ENCODE measurements around the gene RPL32. TPM values are rescaled to one million over a fixed set of nuclear protein-coding genes. Genes with fewer than 3 reads are reported as not detected.
"Not testable (repeated sequence)": the region's sequence is repeated elsewhere in the genome, so short reads cannot be mapped to it uniquely, and the experiment has no call there.

The RPL32 gene
- total RNA-seq, 1 donor from 2014 or later = 1,626 TPM

DNA sequence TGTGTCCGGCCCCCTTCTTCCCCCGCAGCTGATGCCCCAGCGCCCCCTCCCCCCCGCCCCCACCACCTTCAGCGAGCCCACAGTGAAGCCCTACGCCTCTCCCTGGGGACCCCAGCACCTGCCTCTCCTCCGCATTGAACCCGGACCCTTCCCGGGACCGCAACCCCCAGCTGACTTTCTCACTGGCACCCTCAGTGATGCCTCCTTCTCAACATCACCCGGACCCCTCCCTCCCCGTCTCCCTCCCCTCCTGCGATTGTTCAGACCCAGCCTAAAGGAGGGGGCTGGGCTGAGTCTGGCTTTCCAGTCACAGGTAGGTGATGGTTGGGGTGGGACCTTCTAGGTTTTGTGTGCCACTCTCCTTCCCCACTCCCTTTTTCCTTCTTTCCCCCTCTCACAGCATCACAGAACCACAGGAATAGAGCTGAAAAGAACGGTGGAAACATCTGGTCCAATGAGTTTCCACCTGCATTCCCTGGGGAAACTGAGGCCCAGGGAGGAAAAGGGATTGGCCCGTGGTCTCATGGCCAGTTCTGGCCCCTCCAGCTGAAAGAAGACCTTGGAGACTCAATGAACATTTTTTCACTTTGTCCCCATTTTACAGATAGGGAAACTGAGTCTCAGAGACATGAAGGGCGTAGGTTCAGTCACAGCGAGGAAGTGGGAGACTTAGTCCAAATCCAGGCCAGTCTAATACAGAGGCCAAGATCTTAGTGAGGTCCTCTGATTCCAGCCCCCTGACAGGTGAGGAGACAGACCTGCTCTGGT lies 44.1 kb downstream of the RPL32 start:
- no peak for DNase-seq (ENCODE audit: low spot score, unreplicated experiment)
- no peaks in the 10 kb centered on the region for H3K9me3 Mint-ChIP-seq (ENCODE audit: low read depth)
- peaks cover 4% of the 10 kb centered on the region for H3K27me3 Mint-ChIP-seq
- no peaks in the 10 kb centered on the region for H3K4me1 Mint-ChIP-seq (ENCODE audit: low read depth)
- peak overlapping the region; percentile 83 for H3K4me3 Mint-ChIP-seq (ENCODE audit: low read depth)
- TF ChIP-seq, protein P1, sequence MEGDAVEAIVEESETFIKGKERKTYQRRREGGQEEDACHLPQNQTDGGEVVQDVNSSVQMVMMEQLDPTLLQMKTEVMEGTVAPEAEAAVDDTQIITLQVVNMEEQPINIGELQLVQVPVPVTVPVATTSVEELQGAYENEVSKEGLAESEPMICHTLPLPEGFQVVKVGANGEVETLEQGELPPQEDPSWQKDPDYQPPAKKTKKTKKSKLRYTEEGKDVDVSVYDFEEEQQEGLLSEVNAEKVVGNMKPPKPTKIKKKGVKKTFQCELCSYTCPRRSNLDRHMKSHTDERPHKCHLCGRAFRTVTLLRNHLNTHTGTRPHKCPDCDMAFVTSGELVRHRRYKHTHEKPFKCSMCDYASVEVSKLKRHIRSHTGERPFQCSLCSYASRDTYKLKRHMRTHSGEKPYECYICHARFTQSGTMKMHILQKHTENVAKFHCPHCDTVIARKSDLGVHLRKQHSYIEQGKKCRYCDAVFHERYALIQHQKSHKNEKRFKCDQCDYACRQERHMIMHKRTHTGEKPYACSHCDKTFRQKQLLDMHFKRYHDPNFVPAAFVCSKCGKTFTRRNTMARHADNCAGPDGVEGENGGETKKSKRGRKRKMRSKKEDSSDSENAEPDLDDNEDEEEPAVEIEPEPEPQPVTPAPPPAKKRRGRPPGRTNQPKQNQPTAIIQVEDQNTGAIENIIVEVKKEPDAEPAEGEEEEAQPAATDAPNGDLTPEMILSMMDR (IDR thresholded peaks at IDR 0.05; ENCODE audit: unreplicated experiment) = no peak
- no peaks in the 10 kb centered on the region for H3K36me3 Mint-ChIP-seq (ENCODE audit: insufficient read depth)
- H3K27ac Mint-ChIP-seq = peak overlapping the region; percentile 59

DNA sequence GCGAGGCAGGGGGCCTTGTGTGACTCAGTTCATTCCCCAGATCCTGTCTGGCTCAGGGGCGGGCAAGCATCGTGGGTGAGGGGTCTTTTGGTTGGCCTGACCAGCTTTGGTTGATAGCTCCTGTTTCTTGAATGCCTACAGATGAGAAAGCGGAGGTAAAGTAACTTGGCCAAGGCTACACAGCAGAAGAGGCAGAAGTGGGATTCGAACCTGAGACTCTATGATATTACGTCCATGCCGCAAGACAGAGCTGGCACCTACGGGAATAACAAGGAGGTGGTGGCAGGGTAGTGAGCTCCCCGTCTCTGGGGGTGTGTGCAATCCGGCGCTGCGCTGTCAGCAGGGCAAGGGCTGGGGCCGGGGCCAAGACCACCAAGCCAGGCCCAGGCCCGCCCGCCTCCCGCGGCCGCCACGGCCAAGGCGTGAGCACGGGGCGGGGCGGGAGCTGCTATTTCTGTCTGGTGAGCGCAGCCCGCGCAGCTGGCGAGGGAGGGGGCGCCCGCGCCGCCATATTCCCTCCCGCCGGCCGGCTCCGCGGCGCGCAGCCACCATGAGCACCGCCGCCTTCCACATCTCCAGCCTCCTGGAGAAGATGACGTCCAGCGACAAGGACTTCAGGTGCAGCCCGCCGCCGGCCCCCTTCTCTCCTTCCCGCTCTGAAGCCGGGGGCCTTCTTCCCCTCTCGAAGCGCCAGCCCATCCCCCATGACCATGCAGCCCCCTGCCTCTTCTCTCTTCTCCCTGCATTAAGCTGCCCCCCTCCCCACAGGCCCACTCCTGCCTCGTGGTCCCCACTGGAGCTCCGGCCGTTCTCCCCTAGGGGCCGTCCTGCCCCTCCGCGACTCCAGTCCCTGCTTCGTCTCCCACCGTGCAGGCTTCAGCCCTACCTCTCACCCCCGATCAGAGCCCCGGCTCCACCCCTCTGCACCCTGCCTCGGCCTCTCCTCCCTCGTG lies 44.9 kb downstream of the RPL32 start, which contains the start of gene CAND2:
TSS of gene CAND2 (plus strand) at position 510 of the 953 bp plus-strand sequence. CDS start at position 551, 41 bp downstream.
- TF ChIP-seq, protein P1 (IDR thresholded peaks at IDR 0.05; ENCODE audit: unreplicated experiment) = no peak
- H3K4me1 Mint-ChIP-seq (ENCODE audit: low read depth) = no peaks in the 10 kb centered on the region
- H3K4me3 Mint-ChIP-seq (ENCODE audit: low read depth) = peak within 1 kb of the TSS; percentile 83
- H3K27ac Mint-ChIP-seq = peak within 1 kb of the TSS; percentile 88
- no peaks in the 10 kb centered on the region for H3K36me3 Mint-ChIP-seq (ENCODE audit: insufficient read depth)
- H3K9me3 Mint-ChIP-seq (ENCODE audit: low read depth) = no peaks in the 10 kb centered on the region
- H3K27me3 Mint-ChIP-seq = peaks cover 4% of the 10 kb centered on the region
- peak; percentile 44 for DNase-seq (ENCODE audit: low spot score, unreplicated experiment)

DNA sequence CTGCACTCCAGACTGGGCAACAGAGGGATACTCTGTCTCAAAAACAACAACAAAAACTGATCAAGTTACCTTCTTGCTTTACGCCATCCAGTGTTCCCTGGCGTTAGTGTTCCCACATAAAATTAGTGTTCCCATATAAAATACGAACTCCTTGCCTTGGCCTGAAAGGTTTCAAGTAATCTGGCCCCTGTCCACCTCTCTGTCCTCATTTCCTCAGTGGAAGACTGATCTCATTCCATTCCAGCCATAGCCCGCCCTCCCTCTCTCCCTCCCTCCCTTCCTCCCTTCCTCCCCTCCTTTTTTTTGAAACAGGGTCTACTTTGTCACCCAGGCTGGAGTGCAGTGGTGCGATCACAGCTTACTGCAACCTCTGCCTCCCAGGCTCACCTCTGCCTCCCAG lies 47.7 kb downstream of the RPL32 start:
- Mint-ChIP-seq H3K4me1 (ENCODE audit: low read depth) (no peaks in the 10 kb centered on the region), H3K4me3 (ENCODE audit: low read depth) (no peak overlapping the region), H3K27me3 (peaks cover 4% of the 10 kb centered on the region), H3K9me3 (ENCODE audit: low read depth) (no peaks in the 10 kb centered on the region), H3K36me3 (ENCODE audit: insufficient read depth) (no peaks in the 10 kb centered on the region), H3K27ac (no peak overlapping the region)
- DNase-seq (ENCODE audit: low spot score, unreplicated experiment) = no peak
- TF ChIP-seq, protein P1 (IDR thresholded peaks at IDR 0.05; ENCODE audit: unreplicated experiment) = no peak

DNA sequence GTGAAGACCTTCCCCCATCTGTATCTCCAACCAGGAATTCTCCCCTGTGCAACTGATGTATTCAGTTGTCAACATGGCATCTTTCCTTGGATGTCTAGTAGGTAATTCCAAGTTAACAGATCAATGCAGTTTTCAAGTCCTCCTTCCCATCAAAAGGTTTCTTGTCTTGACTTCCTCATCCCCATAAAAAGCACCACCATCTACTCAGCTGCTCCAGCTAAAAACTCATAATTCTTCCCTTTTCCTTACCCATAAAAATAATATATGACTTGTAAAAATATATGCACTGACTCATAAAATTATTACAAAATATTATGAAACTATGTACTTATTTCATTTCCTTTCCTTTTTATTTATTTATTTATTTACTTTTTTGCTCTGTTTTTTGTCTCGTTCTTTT lies 49.9 kb downstream of the RPL32 start:
- H3K9me3 Mint-ChIP-seq (ENCODE audit: low read depth) = no peaks in the 10 kb centered on the region
- no peak overlapping the region for H3K27ac Mint-ChIP-seq
- no peak for DNase-seq (ENCODE audit: low spot score, unreplicated experiment)
- TF ChIP-seq, protein P1 (IDR thresholded peaks at IDR 0.05; ENCODE audit: unreplicated experiment) = no peak
- H3K4me3 Mint-ChIP-seq (ENCODE audit: low read depth) = no peak overlapping the region
- no peaks in the 10 kb centered on the region for H3K36me3 Mint-ChIP-seq (ENCODE audit: insufficient read depth)
- H3K27me3 Mint-ChIP-seq = peaks cover 6% of the 10 kb centered on the region
- no peaks in the 10 kb centered on the region for H3K4me1 Mint-ChIP-seq (ENCODE audit: low read depth)

DNA sequence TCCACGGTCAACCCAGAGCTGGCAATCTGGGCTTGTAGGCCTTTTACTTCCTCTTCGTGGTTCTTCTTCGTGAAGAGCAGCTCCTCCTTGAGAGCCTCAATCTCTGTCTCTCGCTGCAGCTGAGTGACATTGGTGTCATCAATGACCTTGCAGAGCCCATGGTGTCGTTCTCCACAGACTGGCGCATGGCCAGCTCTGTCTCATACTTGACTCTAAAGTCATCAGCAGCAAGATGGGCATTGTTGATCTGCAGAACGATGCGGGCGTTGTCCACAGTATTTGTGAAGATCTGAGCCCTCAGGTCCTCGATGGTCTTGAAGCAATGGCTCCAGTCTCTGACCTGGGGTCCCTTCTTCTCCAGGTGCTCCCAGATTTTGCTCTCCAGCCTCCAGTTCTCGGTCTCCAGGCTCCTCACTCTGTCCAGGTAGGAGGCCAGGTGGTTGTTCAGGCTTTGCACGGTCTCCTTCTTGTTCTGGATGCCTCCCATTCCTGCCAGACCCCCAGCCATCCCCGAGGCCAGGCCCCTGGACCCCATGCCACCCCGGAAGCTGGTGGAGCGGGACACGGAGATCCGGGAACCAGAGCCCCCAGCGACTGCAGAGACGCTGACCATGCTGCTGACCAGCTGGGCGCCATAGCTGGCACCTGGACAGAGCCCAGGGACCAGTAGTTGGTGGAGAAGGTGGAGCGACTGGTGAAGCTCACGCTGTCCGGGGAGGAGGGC lies 53.2 kb downstream of the RPL32 start:
- not testable (repeated sequence) for DNase-seq (ENCODE audit: low spot score, unreplicated experiment); H3K4me1 Mint-ChIP-seq (ENCODE audit: low read depth); H3K9me3 Mint-ChIP-seq (ENCODE audit: low read depth); H3K36me3 Mint-ChIP-seq (ENCODE audit: insufficient read depth); H3K27me3 Mint-ChIP-seq; H3K27ac Mint-ChIP-seq; H3K4me3 Mint-ChIP-seq (ENCODE audit: low read depth)

Measured in progenitor cell of endocrine pancreas (in vitro differentiated cells).